A673 (cell line): ENCODE data around the gene ITGB6. TPM values are rescaled to one million over a fixed set of nuclear protein-coding genes. Genes with fewer than 3 reads are reported as not detected.

ENCODE experiments used
- BruUV-seq: library from RNA; stranded (reverse); fragments of 400-500 nt; replicated peaks from 2 replicates; lab custom pipeline; 2021; lab: Mats Ljungman, UMichigan
- CTCF ChIA-PET: fragments of 300-600 bp; sonication (Branson Sonifier 250); formaldehyde crosslinking; loops from one replicate; lab custom pipeline; 2022; ENCODE audit warnings: antibody characterized with exemption; lab: Charles Lee
- POLR2A ChIA-PET: fragments of 300-600 bp; sonication (Branson Sonifier 250); formaldehyde crosslinking; loops from one replicate; lab custom pipeline; 2022; ENCODE audit warnings: antibody characterized with exemption; ENCODE audit not compliant: low non-redundant PET; lab: Charles Lee
- DNase-seq: peaks from one replicate; pipeline ENCODE4 v3.0.0-alpha.2; 2015; ENCODE audit warnings: low spot score
- H3K27ac ChIP-seq: fragments of 200-600 bp; sonication (generic); 2 replicates; pipeline ENCODE4 v1.5.1; 2016; ENCODE audit warnings: mixed run types, low read depth, mild to moderate bottlenecking, mixed read lengths, antibody characterized with exemption, low read length; ENCODE audit not compliant: poor library complexity, severe bottlenecking
- H3K27me3 ChIP-seq: fragments of 200-600 bp; sonication (generic); replicated peaks from 2 replicates; pipeline ENCODE4 v1.6.1; 2017; ENCODE audit warnings: mixed run types, low read depth, mild to moderate bottlenecking, mixed read lengths, antibody characterized with exemption, low read length; ENCODE audit not compliant: insufficient read depth, poor library complexity
- H3K36me3 ChIP-seq: fragments of 200-600 bp; sonication (generic); 2 replicates; pipeline ENCODE4 v1.6.1; 2016; ENCODE audit warnings: mixed run types, mild to moderate bottlenecking, mixed read lengths, antibody characterized with exemption, low read length; ENCODE audit not compliant: insufficient read depth, poor library complexity, severe bottlenecking
- H3K4me1 ChIP-seq: fragments of 200-600 bp; sonication (generic); 2 replicates; pipeline ENCODE4 v1.6.1; 2017; ENCODE audit warnings: mixed run types, mild to moderate bottlenecking, mixed read lengths, antibody characterized with exemption, low read length; ENCODE audit not compliant: insufficient read depth, poor library complexity, severe bottlenecking
- H3K4me3 ChIP-seq: fragments of 200-600 bp; sonication (generic); 2 replicates; pipeline ENCODE4 v1.5.1; 2016; ENCODE audit warnings: low read depth, mixed run types, mild to moderate bottlenecking, mixed read lengths, low read length; ENCODE audit not compliant: poor library complexity, severe bottlenecking
- H3K9me3 ChIP-seq: fragments of 200-600 bp; sonication (generic); 2 replicates; pipeline ENCODE4 v1.6.1; 2016; ENCODE audit warnings: mixed run types, low read depth, mild to moderate bottlenecking, mixed read lengths, antibody characterized with exemption, low read length; ENCODE audit not compliant: poor library complexity, severe bottlenecking
- EZH2 ChIP-seq: fragments of 200-600 bp; sonication (generic); IDR thresholded peaks from 2 replicates; pipeline ENCODE4 v1.6.1; 2017; ENCODE audit warnings: borderline replicate concordance, low read depth, mild to moderate bottlenecking, mixed read lengths, antibody characterized with exemption, low read length; ENCODE audit not compliant: poor library complexity, severe bottlenecking
- intact Hi-C: fragments of 100-400 bp; cut with micrococcal nuclease; formaldehyde crosslinking; loops from one replicate; pipeline ENCODE4 v1.10.0; 2022; ENCODE audit not compliant: unreplicated experiment
- total RNA-seq: library from RNA; stranded (reverse); gene quantifications from 2 replicates; pipeline ENCODE4 v1.2.3, GENCODE V29; 2021
- TF ChIP-seq, protein P1 (sequence below): fragments of 300-800, 200-600 bp; sonication (generic); conservative IDR thresholded peaks from 2 replicates; pipeline ENCODE4 v1.5.1; 2017; ENCODE audit warnings: low read depth, mild to moderate bottlenecking, antibody characterized with exemption, low read length, moderate library complexity, mixed read lengths

Gene ITGB6
- total RNA-seq, 1 experiment from 2014 or later: not detected

- CTCF ChIA-PET: interaction anchor here (0.6 kb wide), 1 partner anchor 746 kb away, joined by 3 read pairs; no protein-coding TSS in a partner anchor
- Histone ChIP-seq H3K4me1 (peaks cover 29% of the 10 kb centered on the region), H3K4me3 (no peak overlapping the region), H3K27ac (no peak overlapping the region), H3K36me3 (no peaks in the 10 kb centered on the region), H3K27me3 (no peaks in the 10 kb centered on the region), H3K9me3 (no peaks in the 10 kb centered on the region)
- intact Hi-C loops: no loop called here
- no TSS peak for BruUV-seq
- TF ChIP-seq EZH2: no peak
- TF ChIP-seq, protein P1, sequence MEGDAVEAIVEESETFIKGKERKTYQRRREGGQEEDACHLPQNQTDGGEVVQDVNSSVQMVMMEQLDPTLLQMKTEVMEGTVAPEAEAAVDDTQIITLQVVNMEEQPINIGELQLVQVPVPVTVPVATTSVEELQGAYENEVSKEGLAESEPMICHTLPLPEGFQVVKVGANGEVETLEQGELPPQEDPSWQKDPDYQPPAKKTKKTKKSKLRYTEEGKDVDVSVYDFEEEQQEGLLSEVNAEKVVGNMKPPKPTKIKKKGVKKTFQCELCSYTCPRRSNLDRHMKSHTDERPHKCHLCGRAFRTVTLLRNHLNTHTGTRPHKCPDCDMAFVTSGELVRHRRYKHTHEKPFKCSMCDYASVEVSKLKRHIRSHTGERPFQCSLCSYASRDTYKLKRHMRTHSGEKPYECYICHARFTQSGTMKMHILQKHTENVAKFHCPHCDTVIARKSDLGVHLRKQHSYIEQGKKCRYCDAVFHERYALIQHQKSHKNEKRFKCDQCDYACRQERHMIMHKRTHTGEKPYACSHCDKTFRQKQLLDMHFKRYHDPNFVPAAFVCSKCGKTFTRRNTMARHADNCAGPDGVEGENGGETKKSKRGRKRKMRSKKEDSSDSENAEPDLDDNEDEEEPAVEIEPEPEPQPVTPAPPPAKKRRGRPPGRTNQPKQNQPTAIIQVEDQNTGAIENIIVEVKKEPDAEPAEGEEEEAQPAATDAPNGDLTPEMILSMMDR: no peak
- DNase-seq: peak; percentile 77
- POLR2A ChIA-PET: no interaction called here
These were observed 24.0 kb upstream of the ITGB6 start for GRCh38 chr2:160224060-160224459.

DNA sequence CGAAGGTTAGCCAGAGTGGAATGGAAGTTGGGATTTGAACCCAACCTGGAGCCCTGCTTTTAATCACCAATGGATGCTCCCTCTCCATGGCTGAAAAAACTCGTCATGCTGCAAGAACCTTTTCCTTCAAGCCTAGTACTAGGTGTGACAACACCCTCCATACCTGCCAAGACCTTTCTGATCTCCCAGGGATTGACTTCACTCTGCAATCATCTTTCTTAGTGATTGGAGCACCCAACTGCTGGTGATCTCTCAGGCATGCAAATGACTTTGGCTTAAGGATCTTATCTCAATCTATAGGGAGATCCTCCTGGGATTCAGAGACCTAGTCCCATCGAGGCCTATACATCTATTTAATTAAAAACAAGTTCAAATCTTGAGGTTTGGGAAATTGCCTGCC lies 23.5 kb upstream of the ITGB6 start:
- Histone ChIP-seq H3K27ac (no peak overlapping the region), H3K4me3 (no peak overlapping the region), H3K9me3 (no peaks in the 10 kb centered on the region), H3K36me3 (no peaks in the 10 kb centered on the region), H3K27me3 (no peaks in the 10 kb centered on the region), H3K4me1 (peaks cover 25% of the 10 kb centered on the region)
- no peak for DNase-seq
- ChIA-PET CTCF (no interaction called here), POLR2A (no interaction called here)
- TF ChIP-seq, protein P1: no peak
- no peak for TF ChIP-seq EZH2
- BruUV-seq: no TSS peak
- intact Hi-C loops: no loop called here

DNA sequence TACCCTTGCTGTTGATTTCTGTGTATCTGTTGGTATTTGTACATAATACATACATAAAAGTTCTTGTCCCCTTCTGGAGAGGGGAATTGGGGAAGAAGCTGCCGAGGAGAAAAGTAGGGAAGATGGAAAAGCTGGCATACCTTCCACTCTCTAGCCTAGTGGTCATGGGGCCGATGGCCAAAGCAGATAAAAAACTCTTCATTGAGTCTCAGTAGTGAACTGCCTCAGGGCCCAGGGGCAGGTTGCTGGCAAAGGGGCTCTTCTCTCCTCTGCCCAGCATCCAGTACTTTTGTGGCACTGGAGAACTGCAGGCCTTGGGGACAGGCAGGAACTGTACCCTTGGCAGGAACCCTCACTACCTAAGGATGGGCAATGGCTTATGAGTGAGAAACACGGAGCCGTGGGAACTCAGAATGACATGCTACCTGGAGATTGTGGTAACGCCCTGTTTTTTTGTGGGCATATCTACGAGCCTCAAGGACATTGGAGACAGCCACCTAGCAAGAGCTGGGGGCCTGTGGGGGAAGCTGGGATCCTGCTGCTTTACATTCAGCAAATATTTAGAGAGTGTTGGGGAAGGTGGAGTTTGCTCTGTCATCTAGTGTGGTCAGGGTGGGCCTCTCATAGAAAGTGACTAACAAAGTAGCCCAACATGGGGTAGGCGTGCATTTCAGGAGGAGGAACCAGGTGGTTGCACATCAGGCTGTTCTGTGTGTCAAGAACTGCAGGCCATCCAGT lies 22.6 kb upstream of the ITGB6 start:
- BruUV-seq: no TSS peak
- H3K27me3 ChIP-seq: no peaks in the 10 kb centered on the region
- H3K27ac ChIP-seq: no peak overlapping the region
- DNase-seq: no peak
- TF ChIP-seq, protein P1: no peak
- no peak for TF ChIP-seq EZH2
- no peaks in the 10 kb centered on the region for H3K9me3 ChIP-seq
- ChIA-PET CTCF (no interaction called here), POLR2A (no interaction called here)
- intact Hi-C loops: no loop called here
- no peaks in the 10 kb centered on the region for H3K36me3 ChIP-seq
- H3K4me3 ChIP-seq: no peak overlapping the region
- H3K4me1 ChIP-seq: peaks cover 21% of the 10 kb centered on the region
